NCI-H2107 treated with DMSO at 0.1 percent for 48 hours (cell line): ENCODE results near the gene ETHE1.

ENCODE experiments used
- DNase-seq: peaks from one replicate; lab custom pipeline; 2025; ENCODE audit not compliant: unreplicated experiment; lab: John Stamatoyannopoulos, UW

ETHE1 gene

GRCh38 chr19:43498233-43498842 is 28.7 kb downstream of the ETHE1 start:
- DNase-seq, result no peak

GRCh38 chr19:43496960-43497359 is 30.0 kb downstream of the ETHE1 start:
- no peak for DNase-seq

GRCh38 chr19:43495082-43495481 is 31.9 kb downstream of the ETHE1 start:
- no peak for DNase-seq

- no peak for DNase-seq
These were observed 36.2 kb downstream of the ETHE1 start for GRCh38 chr19:43490759-43491158.

- no peak for DNase-seq
These were observed 36.9 kb downstream of the ETHE1 start for GRCh38 chr19:43489979-43490599.

- DNase-seq, result no peak
These were observed 37.7 kb downstream of the ETHE1 start for GRCh38 chr19:43489310-43489709.

- no peak for DNase-seq
These were observed 38.8 kb downstream of the ETHE1 start for GRCh38 chr19:43488179-43488578.

- no peak for DNase-seq
These were observed 40.6 kb downstream of the ETHE1 start for GRCh38 chr19:43486412-43486811.

GRCh38 chr19:43485951-43486350 is 41.0 kb downstream of the ETHE1 start:
- DNase-seq, result no peak

GRCh38 chr19:43483281-43483680 is 43.7 kb downstream of the ETHE1 start:
- no peak for DNase-seq

- no peak for DNase-seq
These were observed 44.8 kb downstream of the ETHE1 start for GRCh38 chr19:43482193-43482592.

- no peak for DNase-seq
These were observed 45.3 kb downstream of the ETHE1 start for GRCh38 chr19:43481701-43482100.

- DNase-seq, result no peak
These were observed 46.4 kb downstream of the ETHE1 start for GRCh38 chr19:43480574-43480973.

GRCh38 chr19:43479961-43480561 is 46.9 kb downstream of the ETHE1 start:
- no peak for DNase-seq

- no peak for DNase-seq
These were observed 47.8 kb downstream of the ETHE1 start for GRCh38 chr19:43479226-43479625.

- DNase-seq, result no peak
These were observed 48.7 kb downstream of the ETHE1 start for GRCh38 chr19:43478323-43478722.

GRCh38 chr19:43476606-43477005 is 50.4 kb downstream of the ETHE1 start:
- no peak for DNase-seq

- DNase-seq, result no peak
These were observed 51.9 kb downstream of the ETHE1 start for GRCh38 chr19:43474986-43475705.

- no peak for DNase-seq
These were observed 52.5 kb downstream of the ETHE1 start for GRCh38 chr19:43474487-43474886.

- DNase-seq, result no peak
These were observed 55.9 kb downstream of the ETHE1 start for GRCh38 chr19:43471091-43471490.

- DNase-seq, result no peak
These were observed 56.7 kb downstream of the ETHE1 start for GRCh38 chr19:43470288-43470687.

- DNase-seq, result no peak
These were observed 57.9 kb downstream of the ETHE1 start for GRCh38 chr19:43469160-43469480.
